GM12878 (cell line): ENCODE data around the gene TNFSF12. TPM values are rescaled to one million over a fixed set of nuclear protein-coding genes. Genes with fewer than 3 reads are reported as not detected.

ENCODE experiments used
- ATF7 ChIP-seq: fragments of 450-650 bp; IDR thresholded peaks from 2 replicates; pipeline ENCODE4 v1.6.1; 2016; ENCODE audit warnings: low read depth, mild to moderate bottlenecking
- BCL3 ChIP-seq: IDR thresholded peaks from 2 replicates; pipeline ENCODE4 v1.6.1; 2011; ENCODE audit warnings: borderline replicate concordance, low read depth, mild to moderate bottlenecking, moderate library complexity, low read length; ENCODE audit not compliant: insufficient read depth, poor library complexity, severe bottlenecking
- E2F4 ChIP-seq: IDR thresholded peaks from 2 replicates; pipeline ENCODE4 v1.6.1; 2012; ENCODE audit warnings: low read depth, low read length, improper control_type of control experiment
- EGR1 ChIP-seq, 2 experiments: IDR thresholded peaks; 1 replicate in 1 of 2; 2 replicates in 1 of 2; pipeline ENCODE4 v1.6.1; 2011 to 2012; ENCODE audit warnings: low read depth in 2 of 2, low read length in 2 of 2, borderline replicate concordance in 1 of 2, mild to moderate bottlenecking in 1 of 2, moderate library complexity in 1 of 2
- IRF4 ChIP-seq: IDR thresholded peaks from 2 replicates; pipeline ENCODE4 v1.6.1; 2011; ENCODE audit warnings: low read depth, low read length
- JUND ChIP-seq: IDR thresholded peaks from 2 replicates; pipeline ENCODE4 v1.6.1; 2012; ENCODE audit warnings: low read depth, mild to moderate bottlenecking, low read length, improper control_type of control experiment, moderate library complexity
- MEF2A ChIP-seq: IDR thresholded peaks from 2 replicates; pipeline ENCODE4 v1.6.1; 2011; ENCODE audit warnings: low read depth, mild to moderate bottlenecking, low read length, moderate library complexity; ENCODE audit not compliant: insufficient read depth
- MTA2 ChIP-seq: fragments of 450-650 bp; IDR thresholded peaks from 2 replicates; pipeline ENCODE4 v1.6.1; 2016; ENCODE audit warnings: low read depth, mild to moderate bottlenecking, moderate library complexity
- NR2C2 ChIP-seq: IDR thresholded peaks from 2 replicates; pipeline ENCODE4 v1.6.1; 2011; ENCODE audit warnings: borderline replicate concordance, low read depth; ENCODE audit not compliant: control insufficient read depth, insufficient read length
- PAX8 ChIP-seq: fragments of 450-650 bp; IDR thresholded peaks from 2 replicates; pipeline ENCODE4 v1.6.1; 2017; ENCODE audit warnings: mild to moderate bottlenecking, moderate library complexity
- RAD51 ChIP-seq: fragments of 450-650 bp; IDR thresholded peaks from 2 replicates; pipeline ENCODE4 v1.6.1; 2016; ENCODE audit warnings: moderate library complexity, mild to moderate bottlenecking, inconsistent platforms
- RELA ChIP-seq: fragments of 450-650 bp; IDR thresholded peaks from 2 replicates; pipeline ENCODE4 v1.8.0; 2014; ENCODE audit warnings: borderline replicate concordance; ENCODE audit not compliant: partially characterized antibody
- RUNX3 ChIP-seq: IDR thresholded peaks from 2 replicates; pipeline ENCODE4 v1.6.1; 2012; ENCODE audit warnings: low read length, inconsistent platforms
- SKIL ChIP-seq: fragments of 450-650 bp; IDR thresholded peaks from 2 replicates; pipeline ENCODE4 v1.6.1; 2017; ENCODE audit warnings: mild to moderate bottlenecking, low read depth, inconsistent platforms; ENCODE audit not compliant: poor library complexity, severe bottlenecking
- TCF7 ChIP-seq: IDR thresholded peaks from 2 replicates; pipeline ENCODE4 v1.6.1; 2014; ENCODE audit warnings: antibody characterized with exemption, borderline replicate concordance
- USF1 ChIP-seq: IDR thresholded peaks from 2 replicates; pipeline ENCODE4 v1.6.1; 2011; ENCODE audit warnings: borderline replicate concordance, low read depth, mild to moderate bottlenecking, moderate library complexity, mixed read lengths, low read length; ENCODE audit not compliant: insufficient read depth; ENCODE audit errors: extremely low read length
- ZBTB11 ChIP-seq: fragments of 450-650 bp; formaldehyde crosslinking; IDR thresholded peaks from 2 replicates; pipeline ENCODE4 v1.5.0; 2022; ENCODE audit warnings: mild to moderate bottlenecking, missing genetic modification characterization
- polyA plus RNA-seq, 11 experiments: library from polyadenylated mRNA; depleted of rRNA in 4 of 11; unstranded in 6 of 11; stranded (reverse) in 5 of 11; fragments of >200 nt; fragmentation: Nextera tagmentation in 4 of 11; fragmentation: Illumina TruSeq in 1 of 11; extraction: Ambion mirVana in 4 of 11; extraction: Trizol in 1 of 11; gene quantifications; 1 replicate in 1 of 11; 2 replicates in 10 of 11; pipeline versions ENCODE4 v1.2.1 to v1.2.3, GENCODE V29; 2011 to 2016; ENCODE audit warnings: inconsistent platforms in 2 of 11, missing spikeins in 2 of 11, low read depth in 1 of 11
- total RNA-seq, 4 experiments: library from RNA; depleted of rRNA in 3 of 4; stranded (reverse); fragments of >200 nt in 3 of 4; fragmentation: Illumina TruSeq in 1 of 4; extraction: Trizol in 1 of 4; gene quantifications; 2 replicates each; pipeline versions ENCODE4 v1.2.1 to v1.2.3, GENCODE V29; 2013 to 2021

Gene TNFSF12
- total and polyA plus RNA-seq, 10 of the 15 experiments (the other 5 are each of a cell fraction or from before 2014, with no cell fraction given), result 0.32 to 7.0 (median 2.6) TPM

- TF ChIP-seq SKIL (no peak), MEF2A (peak; percentile 65; the same call in 1 of the 2 replicates), RAD51 (peak; percentile 74), RUNX3 (peak; percentile 49; the same call in 1 of the 2 replicates), EGR1 (IDR thresholded peaks at IDR 0.05; ENCODE audit: borderline replicate concordance in 1 of 2, low read depth in 2 of 2, low read length in 2 of 2) (peak in 1 of 2 experiments; percentile 62; a peak in 2 of 3 replicates), E2F4 (no peak), TCF7 (no peak), PAX8 (no peak), RELA (no peak), ZBTB11 (CRISPR knock-in tag) (no peak), MTA2 (peak; percentile 78), ATF7 (peak; percentile 41; the same call in 1 of the 2 replicates), IRF4 (peak; percentile 92), JUND (no peak), BCL3 (peak; percentile 90), USF1 (peak; percentile 1), NR2C2 (no peak)
Measured at GRCh38 chr17:7579001-7579833, 30.4 kb downstream of the TNFSF12 start, which contains the start of gene CD68 (continued).
